Measurements from ENCODE around the gene MRM2.

MRM2 gene

DNA sequence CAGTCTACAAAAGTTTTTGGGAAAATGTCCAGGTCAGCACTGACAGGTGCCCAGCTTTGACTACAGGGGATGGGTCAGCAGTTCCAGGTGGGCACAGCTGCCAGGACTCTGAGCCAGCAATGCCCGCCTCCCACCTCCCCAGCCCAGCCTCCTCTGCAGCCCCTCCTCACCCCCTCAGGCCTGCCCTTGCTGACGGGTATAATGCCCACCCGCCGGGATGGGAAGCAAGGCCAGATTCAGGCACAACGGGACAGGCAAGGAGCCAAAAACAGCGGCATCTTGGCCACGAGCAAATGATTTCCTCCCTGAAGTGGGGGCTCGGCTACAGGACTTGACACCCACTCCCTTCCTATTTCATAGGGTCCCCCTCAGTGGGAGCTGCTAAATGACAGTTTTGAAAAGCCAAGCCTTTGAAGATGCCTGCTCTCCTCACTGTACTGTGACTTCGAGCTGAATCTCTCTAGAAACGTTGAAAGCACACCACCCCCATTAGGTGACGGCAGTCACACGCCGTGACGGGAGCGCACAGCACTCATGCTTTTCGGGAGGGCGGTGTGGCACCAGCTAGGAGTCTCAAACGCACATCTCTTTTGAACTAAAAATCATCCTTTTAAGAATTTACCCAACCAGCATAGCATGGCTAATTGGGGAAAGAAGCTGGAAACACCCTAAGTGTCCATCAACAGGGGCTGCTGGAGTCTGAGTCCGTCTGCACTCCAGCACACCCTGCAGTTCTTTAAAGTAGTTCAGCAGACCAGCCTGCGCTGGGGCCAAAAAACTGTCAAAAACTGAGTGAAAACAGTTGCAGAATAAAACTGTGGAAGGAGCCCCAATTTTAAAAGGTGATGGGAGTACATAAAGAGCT lies 38.9 kb downstream of the MRM2 start:
- no peak for DNase-seq (ENCODE audit: low spot score)

DNA sequence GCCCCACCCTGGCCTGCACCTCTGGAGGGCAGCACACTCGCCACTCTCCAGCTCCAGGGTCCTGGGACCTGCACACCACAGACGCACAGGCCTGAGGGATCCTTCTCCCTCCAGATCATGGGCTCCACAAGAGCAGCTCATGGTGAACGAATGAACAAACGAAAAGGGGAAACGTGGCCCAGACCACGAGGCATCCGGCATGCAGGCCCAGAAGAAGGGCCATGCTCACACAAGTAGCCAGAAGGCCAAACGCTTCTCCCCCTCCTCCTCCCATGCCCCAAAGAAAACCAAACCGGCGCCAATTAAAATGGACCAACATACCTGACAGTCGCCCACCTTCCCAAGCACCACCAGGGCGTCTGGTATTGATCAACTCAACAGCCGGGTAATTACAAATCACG lies 39.6 kb downstream of the MRM2 start:
- DNase-seq (ENCODE audit: low spot score): no peak

GRCh38 chr7:2201686-2202360 lies 40.2 kb downstream of the MRM2 start:
- DNase-seq (ENCODE audit: low spot score): no peak

GRCh38 chr7:2201128-2201527 lies 40.9 kb downstream of the MRM2 start:
- no peak for DNase-seq (ENCODE audit: low spot score)

DNA sequence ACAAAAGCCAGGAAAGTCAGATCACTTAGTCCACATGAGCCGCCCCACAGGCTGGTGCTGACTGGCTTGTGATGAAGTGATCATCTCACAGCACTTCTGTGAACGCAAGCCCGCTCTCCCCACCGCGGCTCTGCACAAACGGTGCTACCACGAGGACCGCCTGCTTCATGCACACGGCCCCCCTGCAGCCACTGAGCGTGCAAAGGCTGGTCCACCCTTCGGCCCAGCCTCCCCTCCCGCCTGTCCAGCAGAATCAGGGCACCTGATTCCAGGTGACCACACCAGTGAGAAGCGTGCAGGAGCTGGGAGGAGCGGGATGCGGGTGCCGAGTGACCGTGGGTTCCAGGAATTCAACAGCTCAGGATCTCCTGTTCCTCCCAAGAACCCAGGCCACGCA lies 41.4 kb downstream of the MRM2 start:
- DNase-seq (ENCODE audit: low spot score): no peak

DNA sequence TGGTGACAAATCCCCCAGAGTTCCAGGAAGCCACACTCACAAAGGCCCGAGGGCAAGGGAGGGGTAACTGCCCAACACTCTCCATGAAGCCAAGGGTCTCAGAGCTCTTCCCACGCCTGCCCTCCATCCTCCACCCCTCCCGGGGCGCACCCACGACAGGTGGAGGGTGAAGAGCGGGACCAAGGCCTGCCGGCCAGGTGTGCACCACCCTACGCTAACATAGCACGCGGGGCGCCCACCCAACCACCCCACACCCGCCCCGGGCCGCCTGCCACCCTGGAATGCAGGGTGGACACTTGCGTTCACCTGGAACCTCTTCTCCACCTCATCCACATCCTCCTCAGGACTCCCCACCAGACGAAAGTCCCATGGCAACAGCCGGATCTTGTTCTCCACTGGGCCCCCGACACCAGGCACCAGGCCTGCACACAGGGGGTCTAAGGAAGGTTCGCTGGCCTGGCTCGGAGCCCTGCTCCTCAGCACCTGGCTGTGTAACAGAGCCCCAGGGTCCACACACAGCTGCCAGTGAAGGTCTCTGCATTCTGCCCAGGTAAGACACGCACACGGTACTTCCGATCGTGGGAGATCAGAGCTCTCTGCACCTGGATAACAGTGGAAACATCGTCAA lies 41.9 kb downstream of the MRM2 start:
- DNase-seq (ENCODE audit: low spot score): no peak

DNA sequence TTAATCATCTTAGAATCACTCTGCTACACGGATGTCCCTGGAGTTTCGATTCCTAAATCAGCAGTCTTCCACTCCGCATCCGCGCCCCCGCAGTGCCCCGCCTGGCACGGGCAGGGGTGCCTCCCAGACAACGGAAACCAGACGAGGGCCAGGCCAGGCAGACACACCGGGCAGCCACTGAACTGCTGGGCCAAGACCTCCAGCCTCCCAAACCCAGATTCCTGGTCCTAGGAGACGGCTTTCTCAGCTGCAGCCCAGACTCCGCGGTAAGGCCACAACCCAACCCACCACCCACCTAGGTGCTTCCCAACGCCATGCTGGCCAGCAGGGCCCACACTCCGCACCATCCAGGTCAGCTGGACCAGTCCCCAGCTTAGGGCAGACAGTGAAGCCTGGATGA lies 42.5 kb downstream of the MRM2 start:
- DNase-seq (ENCODE audit: low spot score): no peak

DNA sequence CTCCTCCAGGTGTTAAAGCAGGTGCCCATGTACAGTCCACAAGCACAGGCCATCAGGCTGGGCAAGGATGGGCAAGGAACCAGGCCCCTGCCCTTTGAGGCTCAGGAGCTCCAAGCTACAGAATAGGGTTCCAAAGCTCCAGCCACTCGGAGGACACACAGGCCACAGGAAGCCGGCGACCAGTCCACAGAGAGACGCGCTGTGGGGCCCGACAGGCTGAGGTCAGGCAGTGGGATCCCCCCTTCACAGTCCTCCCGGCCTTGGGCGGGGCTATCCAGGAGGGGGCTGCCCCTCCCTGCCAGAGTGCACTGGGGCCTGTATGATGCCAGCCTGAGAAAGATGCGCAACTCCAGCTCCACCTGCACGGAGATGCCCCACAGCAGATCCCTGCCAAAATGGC lies 43.2 kb downstream of the MRM2 start:
- no peak for DNase-seq (ENCODE audit: low spot score)

- no peak for DNase-seq (ENCODE audit: low spot score)
These were observed 43.8 kb downstream of the MRM2 start for GRCh38 chr7:2198206-2198605.

- no peak for DNase-seq (ENCODE audit: low spot score)
These were observed 44.4 kb downstream of the MRM2 start for GRCh38 chr7:2197436-2198155.

DNA sequence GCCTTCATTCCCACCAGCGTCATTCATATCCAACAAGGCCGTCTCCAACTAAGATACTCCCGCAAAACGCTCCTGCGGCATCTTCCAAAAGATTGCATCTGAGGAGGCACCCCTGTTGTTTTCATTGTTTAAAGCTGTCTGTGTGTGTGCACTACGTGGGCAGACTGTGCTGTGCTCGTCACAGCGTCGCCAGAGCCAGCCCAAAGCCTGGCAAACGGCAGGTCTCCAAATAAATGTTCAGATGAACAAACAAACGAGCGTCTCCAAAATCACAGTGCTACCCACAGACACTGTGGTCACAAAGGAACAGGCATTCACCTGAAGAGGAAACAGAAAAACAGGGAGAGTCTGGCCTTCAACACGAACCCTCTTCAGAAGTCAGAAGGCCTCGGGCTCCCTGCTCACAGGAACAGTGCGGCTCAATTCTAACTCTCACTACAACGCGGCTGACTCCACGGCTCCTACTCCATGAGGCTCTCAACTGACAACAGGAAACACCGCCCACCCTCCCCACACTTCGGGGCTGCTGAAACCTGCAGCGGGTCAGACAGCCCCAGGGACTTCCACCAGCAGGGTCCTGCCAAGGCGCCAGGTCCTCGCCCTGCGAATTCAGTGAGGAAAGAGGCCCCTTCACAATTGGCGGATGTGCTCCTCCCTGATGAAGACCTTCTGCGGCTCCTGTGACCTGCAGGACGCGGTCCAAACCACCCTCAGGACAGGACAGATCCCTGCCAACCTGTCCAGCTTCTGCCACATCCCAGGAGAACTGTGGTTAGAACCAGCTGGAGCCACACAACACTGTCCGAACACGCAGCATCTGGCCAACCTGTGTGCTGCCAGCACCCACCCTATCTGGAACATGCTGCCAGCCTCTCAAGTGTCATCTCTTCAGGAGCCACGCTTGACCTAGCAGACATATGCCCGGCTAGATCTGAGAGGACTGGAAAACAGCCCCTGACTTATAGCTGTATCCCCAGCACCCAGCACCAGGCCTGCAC lies 45.3 kb downstream of the MRM2 start:
- no peak for DNase-seq (ENCODE audit: low spot score)

- DNase-seq (ENCODE audit: low spot score): no peak
These were observed 46.4 kb downstream of the MRM2 start for GRCh38 chr7:2195400-2196246.

- no peak for DNase-seq (ENCODE audit: low spot score)
These were observed 48.3 kb downstream of the MRM2 start for GRCh38 chr7:2193575-2194305.

DNA sequence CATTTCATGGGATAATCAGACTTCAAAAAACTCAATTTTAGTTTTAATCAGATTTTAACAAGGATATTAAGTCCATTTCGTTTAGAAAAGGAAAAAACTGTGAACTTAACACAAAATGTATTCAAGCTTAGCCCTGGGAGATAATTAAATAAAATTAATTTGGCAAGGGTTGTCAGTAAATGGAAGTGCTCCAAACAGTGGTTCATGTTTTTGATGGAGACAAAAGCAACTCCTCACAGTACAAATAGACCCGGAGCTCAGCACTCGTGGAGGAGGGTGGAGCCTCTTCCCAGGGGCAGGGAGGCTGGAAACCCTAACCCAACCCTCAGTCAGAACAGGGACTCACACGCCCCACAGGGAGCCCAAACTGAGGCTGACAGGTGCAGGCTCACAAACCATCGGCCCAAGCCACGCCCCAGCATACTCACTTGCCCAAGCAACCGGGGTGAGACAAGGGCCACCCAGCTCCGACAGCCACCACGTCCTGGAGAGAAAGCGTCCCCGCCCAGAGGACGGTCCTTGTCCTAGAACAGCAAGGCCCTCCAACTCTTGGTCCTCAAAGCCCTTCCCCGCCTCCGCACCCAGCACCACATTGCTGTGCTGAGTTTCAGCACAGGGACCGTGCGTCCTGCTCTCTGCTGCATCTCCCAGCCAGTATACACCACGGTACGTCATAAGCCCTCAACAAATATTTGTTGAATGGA lies 49.0 kb downstream of the MRM2 start:
- no peak for DNase-seq (ENCODE audit: low spot score)

DNA sequence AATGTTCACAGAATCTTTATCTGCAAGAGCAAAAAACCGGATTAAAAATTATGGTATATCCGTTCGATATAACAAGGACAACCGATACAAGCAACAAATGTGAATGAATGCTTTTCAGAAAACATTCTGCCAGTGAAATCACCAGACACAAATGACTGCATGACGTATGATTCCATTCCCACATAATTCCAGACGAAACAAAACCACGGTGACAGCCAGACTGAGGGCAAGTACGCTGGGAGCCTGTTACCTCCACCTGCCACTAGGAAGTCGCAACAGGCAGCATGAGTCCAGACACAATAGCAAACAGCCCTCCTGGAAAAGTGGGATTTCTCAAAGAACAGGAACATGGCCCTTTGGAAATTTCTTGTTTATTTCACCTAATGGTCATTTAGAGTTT lies 51.0 kb downstream of the MRM2 start:
- no peak for DNase-seq (ENCODE audit: low spot score)

DNA sequence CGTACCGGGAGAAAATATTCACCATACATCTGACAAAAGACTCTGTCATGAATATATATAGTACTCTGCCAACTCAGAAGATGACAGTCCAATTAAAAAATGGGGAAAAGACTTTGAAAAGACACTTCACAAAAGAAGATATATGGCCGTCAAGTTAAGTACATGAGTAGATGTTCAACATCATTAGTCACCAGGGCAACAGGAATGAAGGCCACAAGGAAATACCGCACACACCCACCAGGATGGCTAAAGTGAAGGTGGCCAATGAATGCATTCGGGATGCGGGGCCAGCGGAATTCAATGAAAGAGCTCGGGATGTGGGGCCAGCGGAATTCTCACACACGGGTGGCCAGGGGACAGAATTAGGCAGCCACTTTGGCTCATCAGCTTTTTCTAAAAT lies 51.5 kb downstream of the MRM2 start:
- peak; percentile 26 for DNase-seq (ENCODE audit: low spot score)

GRCh38 chr7:2186166-2186565 lies 55.8 kb downstream of the MRM2 start:
- DNase-seq (ENCODE audit: low spot score): no peak

DNA sequence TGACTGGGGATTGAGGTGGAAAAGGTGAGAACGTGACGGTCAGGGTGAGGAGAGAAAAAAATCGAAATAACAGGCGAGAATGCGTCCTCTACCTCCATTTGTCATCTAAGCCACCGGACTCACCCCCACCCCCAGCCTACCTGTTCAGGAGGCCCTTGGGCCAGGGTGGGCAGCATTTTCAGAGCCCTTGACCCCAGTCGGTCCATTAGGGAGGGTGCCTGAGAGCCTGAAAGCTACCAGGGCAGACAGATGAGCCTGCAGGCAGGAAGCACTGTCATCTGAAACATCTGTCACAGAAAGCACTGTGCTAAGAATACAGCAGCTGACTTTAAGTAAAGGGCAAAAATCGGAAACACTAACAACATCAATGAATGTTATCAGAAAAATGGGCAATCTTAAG lies 56.3 kb downstream of the MRM2 start:
- DNase-seq (ENCODE audit: low spot score): no peak

Data from kidney tubule cell (primary cell).